Gastrocnemius medialis (tissue), 4 donors: ENCODE measurements around the gene ADCY5. TPM values are rescaled to one million over a fixed set of nuclear protein-coding genes. Genes with fewer than 3 reads are reported as not detected.
A peak's percentile ranks its signal among the peaks of the same experiment; 100 is the strongest.
"Not testable (repeated sequence)": the region's sequence is repeated elsewhere in the genome, so short reads cannot be mapped to it uniquely, and the experiment has no call there.

ENCODE experiments used
- ATAC-seq, 2 donors: fragments of 150-250 bp; one replicate each; pipeline ENCODE4 v1.9.1; 2016
- DNase-seq, 2 donors: peaks; one replicate each; pipeline ENCODE4 v3.0.0-alpha.2; 2019
- H3K27ac ChIP-seq, 4 donors: fragments of 200-600 bp; sonication (generic); 1 replicate in 1 of 4; 2 replicates in 3 of 4; pipeline ENCODE4 v1.5.1; 2016 to 2018; ENCODE audit warnings: mild to moderate bottlenecking in 2 of 4, moderate library complexity in 1 of 4
- H3K27me3 ChIP-seq, 3 donors: fragments of 200-600 bp; sonication (generic) in 2 of 3; 1 replicate in 1 of 3; 2 replicates in 2 of 3; pipeline versions ENCODE4 v1.5.1 to v1.6.0; 2016 to 2019; ENCODE audit warnings: mild to moderate bottlenecking in 1 of 3, moderate library complexity in 1 of 3
- H3K36me3 ChIP-seq, 2 donors: fragments of 200-600 bp; sonication (generic) in 1 of 2; one replicate each; pipeline ENCODE4 v1.5.1; 2017 to 2018
- H3K4me1 ChIP-seq, 2 donors: fragments of 200-600 bp; sonication (generic) in 1 of 2; one replicate each; pipeline ENCODE4 v1.5.1; 2016 to 2017; ENCODE audit warnings: mild to moderate bottlenecking in 2 of 2
- H3K4me3 ChIP-seq, 4 donors: fragments of 200-600 bp; sonication (generic) in 3 of 4; 1 replicate in 1 of 4; 2 replicates in 3 of 4; pipeline ENCODE4 v1.5.1; 2016 to 2019; ENCODE audit warnings: mild to moderate bottlenecking in 2 of 4
- H3K9me3 ChIP-seq, 3 donors: fragments of 200-600 bp; sonication (generic) in 2 of 3; 1 replicate in 1 of 3; 2 replicates in 2 of 3; pipeline ENCODE4 v1.5.1; 2016 to 2019
- POLR2A ChIP-seq, 2 donors: fragments of 450-650 bp; IDR thresholded peaks; one replicate each; pipeline ENCODE4 v1.6.1; 2017; ENCODE audit warnings: antibody characterized with exemption in 2 of 2, mild to moderate bottlenecking in 2 of 2, moderate library complexity in 2 of 2
- in situ Hi-C, 4 donors: fragments of 200-750 bp; cut with MboI; loops; one replicate each; pipeline versions ENCODE4 v1.15.0 to v1.8.0; 2017; ENCODE audit warnings: low sequenced_read_pairs in 4 of 4
- intact Hi-C: fragments of 100-400 bp; cut with DNase I; formaldehyde crosslinking; loops from one replicate; pipeline ENCODE4 v1.15.1; 2023; ENCODE audit warnings: low total_unique reads
- total RNA-seq, 4 donors: library from RNA; depleted of rRNA; stranded (reverse); fragments of >200 nt; gene quantifications; one replicate each; pipeline versions ENCODE4 v1.1.0 to v1.2.3, GENCODE V29; 2016
- TF ChIP-seq, protein P1 (sequence below), 5 experiments: fragments of 450-650 bp in 3 of 5; fragments of 200-600 bp in 2 of 5; sonication (generic) in 2 of 5; IDR thresholded peaks in 4 of 5; conservative IDR thresholded peaks in 1 of 5; 1 replicate in 4 of 5; 2 replicates in 1 of 5; pipeline ENCODE4 v1.5.1; 2016 to 2019; ENCODE audit warnings: antibody characterized with exemption in 5 of 5, mild to moderate bottlenecking in 3 of 5, moderate library complexity in 3 of 5

ADCY5 gene
- total RNA-seq, 4 donors from 2014 or later, result 1.0 to 6.4 (median 4.3) TPM

DNA sequence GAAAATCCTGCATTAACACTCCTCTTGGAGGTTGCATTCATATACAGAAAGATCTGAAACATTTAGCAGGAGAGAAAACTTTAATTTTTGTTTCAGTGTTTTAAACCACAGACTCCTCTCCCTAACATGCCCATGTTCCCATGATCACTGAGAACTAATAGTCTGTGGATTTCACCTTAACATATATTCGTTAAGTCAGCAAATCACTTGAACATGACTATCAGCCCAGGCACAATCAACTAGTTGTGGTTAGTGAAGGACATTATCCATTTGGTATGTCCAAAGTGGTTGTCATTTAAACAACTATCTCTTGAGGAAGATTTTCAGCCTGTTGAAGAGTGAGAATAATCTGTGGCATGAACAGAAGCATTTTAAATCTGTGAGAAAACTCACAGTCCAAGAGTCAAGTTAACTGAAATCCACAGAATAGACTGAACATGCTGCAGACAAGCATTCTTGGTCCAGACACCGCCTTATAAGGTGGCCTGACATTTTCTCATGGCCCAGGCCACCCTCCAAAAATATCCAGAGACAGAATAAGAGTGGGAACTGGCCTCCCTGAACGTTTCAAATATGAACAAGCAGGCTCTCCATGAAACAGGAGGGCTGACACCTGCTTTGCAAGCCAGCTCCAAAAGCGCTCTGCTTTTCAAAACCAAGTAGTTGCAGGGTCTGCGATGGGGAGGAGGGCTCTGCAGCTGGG lies 39.9 kb upstream of the ADCY5 start:
- Histone ChIP-seq H3K36me3 (no peaks in the 10 kb centered on the region), H3K9me3 (no peaks in the 10 kb centered on the region), H3K4me1 (no peaks in the 10 kb centered on the region), H3K27ac (peak overlapping the region in 1 of 4 donors; percentile 7), H3K27me3 (no peaks in the 10 kb centered on the region), H3K4me3 (no peak overlapping the region)
- in situ Hi-C loops, result loop anchor here (5.0 to 25.0 kb wide), 2 partner anchors 151 to 161 kb away; no protein-coding TSS in a partner anchor
- no peak for TF ChIP-seq POLR2A (IDR thresholded peaks at IDR 0.05)
- intact Hi-C loops, result loop anchor here (1.0 to 2.0 kb wide), 2 partner anchors 40 to 159 kb away; partner anchors contain the start of gene ADCY5
- ATAC-seq (no peak), DNase-seq (no peak)

- ATAC-seq, H3K36me3 ChIP-seq, H3K4me1 ChIP-seq, H3K4me3 ChIP-seq, H3K27ac ChIP-seq, H3K9me3 ChIP-seq, intact Hi-C loops, DNase-seq, H3K27me3 ChIP-seq: not testable (repeated sequence)
- in situ Hi-C loops, result loop anchor here (5.0 to 25.0 kb wide), 2 partner anchors 150 to 160 kb away; no protein-coding TSS in a partner anchor
Measured at GRCh38 chr3:123487063-123487462, 38.2 kb upstream of the ADCY5 start.

GRCh38 chr3:123486460-123486859 lies 37.6 kb upstream of the ADCY5 start:
- no peak overlapping the region for H3K4me3 ChIP-seq
- no peak overlapping the region for H3K27ac ChIP-seq
- no peak for DNase-seq
- H3K27me3 ChIP-seq, result no peaks in the 10 kb centered on the region
- no peak for ATAC-seq
- in situ Hi-C loops, result loop anchor here (5.0 to 25.0 kb wide), 2 partner anchors 149 to 159 kb away; no protein-coding TSS in a partner anchor
- TF ChIP-seq, protein P1, sequence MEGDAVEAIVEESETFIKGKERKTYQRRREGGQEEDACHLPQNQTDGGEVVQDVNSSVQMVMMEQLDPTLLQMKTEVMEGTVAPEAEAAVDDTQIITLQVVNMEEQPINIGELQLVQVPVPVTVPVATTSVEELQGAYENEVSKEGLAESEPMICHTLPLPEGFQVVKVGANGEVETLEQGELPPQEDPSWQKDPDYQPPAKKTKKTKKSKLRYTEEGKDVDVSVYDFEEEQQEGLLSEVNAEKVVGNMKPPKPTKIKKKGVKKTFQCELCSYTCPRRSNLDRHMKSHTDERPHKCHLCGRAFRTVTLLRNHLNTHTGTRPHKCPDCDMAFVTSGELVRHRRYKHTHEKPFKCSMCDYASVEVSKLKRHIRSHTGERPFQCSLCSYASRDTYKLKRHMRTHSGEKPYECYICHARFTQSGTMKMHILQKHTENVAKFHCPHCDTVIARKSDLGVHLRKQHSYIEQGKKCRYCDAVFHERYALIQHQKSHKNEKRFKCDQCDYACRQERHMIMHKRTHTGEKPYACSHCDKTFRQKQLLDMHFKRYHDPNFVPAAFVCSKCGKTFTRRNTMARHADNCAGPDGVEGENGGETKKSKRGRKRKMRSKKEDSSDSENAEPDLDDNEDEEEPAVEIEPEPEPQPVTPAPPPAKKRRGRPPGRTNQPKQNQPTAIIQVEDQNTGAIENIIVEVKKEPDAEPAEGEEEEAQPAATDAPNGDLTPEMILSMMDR (IDR thresholded peaks at IDR 0.05 in 4 of 5, conservative IDR thresholded peaks at IDR 0.05 in 1 of 5), result no peak
- TF ChIP-seq POLR2A (IDR thresholded peaks at IDR 0.05), result no peak
- no peaks in the 10 kb centered on the region for H3K9me3 ChIP-seq
- intact Hi-C loops, result no loop called here
- H3K4me1 ChIP-seq, result no peaks in the 10 kb centered on the region
- no peaks in the 10 kb centered on the region for H3K36me3 ChIP-seq

- no peaks in the 10 kb centered on the region for H3K4me1 ChIP-seq
- no peaks in the 10 kb centered on the region for H3K9me3 ChIP-seq
- no peaks in the 10 kb centered on the region for H3K27me3 ChIP-seq
- TF ChIP-seq, protein P1 (IDR thresholded peaks at IDR 0.05 in 4 of 5, conservative IDR thresholded peaks at IDR 0.05 in 1 of 5), result no peak
- no peak for TF ChIP-seq POLR2A (IDR thresholded peaks at IDR 0.05)
- ATAC-seq (no peak), DNase-seq (no peak)
- in situ Hi-C loops (loop anchor here (5.0 to 25.0 kb wide), 2 partner anchors 148 to 158 kb away; no protein-coding TSS in a partner anchor), intact Hi-C loops (no loop called here)
- no peaks in the 10 kb centered on the region for H3K36me3 ChIP-seq
- no peak overlapping the region for H3K27ac ChIP-seq
- no peak overlapping the region for H3K4me3 ChIP-seq
Measured at GRCh38 chr3:123485551-123485950, 36.7 kb upstream of the ADCY5 start.

DNA sequence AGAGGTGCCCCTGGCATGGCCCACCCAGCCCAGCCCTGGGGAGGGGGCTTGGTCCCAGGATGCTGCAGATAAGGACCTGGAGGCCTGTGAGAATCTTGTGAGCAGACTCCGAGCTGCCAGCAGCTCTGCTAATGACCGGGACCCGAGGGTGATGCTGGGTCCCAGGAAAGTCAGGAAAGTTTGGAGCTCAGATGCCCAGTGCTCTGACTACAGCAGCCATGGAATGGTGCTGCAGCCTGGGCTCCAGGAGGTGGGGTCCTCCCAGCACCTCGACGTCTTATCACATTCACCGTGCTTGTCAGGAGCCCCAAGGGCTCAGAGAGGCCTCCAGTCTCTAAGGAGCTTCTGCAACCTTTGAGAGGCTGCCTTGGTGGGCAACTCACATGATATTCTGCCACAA lies 34.3 kb upstream of the ADCY5 start:
- Histone ChIP-seq H3K36me3 (no peaks in the 10 kb centered on the region), H3K4me1 (no peaks in the 10 kb centered on the region), H3K4me3 (no peak overlapping the region), H3K9me3 (no peaks in the 10 kb centered on the region), H3K27me3 (no peaks in the 10 kb centered on the region), H3K27ac (no peak overlapping the region)
- ATAC-seq (no peak), DNase-seq (no peak)
- TF ChIP-seq, protein P1 (IDR thresholded peaks at IDR 0.05 in 4 of 5, conservative IDR thresholded peaks at IDR 0.05 in 1 of 5), result no peak
- TF ChIP-seq POLR2A (IDR thresholded peaks at IDR 0.05), result no peak
- intact Hi-C loops (no loop called here), in situ Hi-C loops (loop anchor here in 3 of 4 donors (25.0 kb wide), 1 partner anchor 146 kb away; no protein-coding TSS in a partner anchor)
